HG02759 (cell line): ENCODE measurements around the gene ANKRD11.
"Not testable (repeated sequence)": the region's sequence is repeated elsewhere in the genome, so short reads cannot be mapped to it uniquely, and the experiment has no call there.

Source experiments
- ATAC-seq: cut with Tn5 transposase; IDR thresholded peaks from one replicate; pipeline ENCODE4 v1.9.1; 2021; ENCODE audit warnings: mild to moderate bottlenecking, moderate library complexity; ENCODE audit not compliant: unreplicated experiment

The ANKRD11 gene

GRCh38 chr16:89388536-89388935, 101.8 kb downstream of the ANKRD11 start:
- ATAC-seq: no peak

- no peak for ATAC-seq
Measured at GRCh38 chr16:89386306-89387185, 103.8 kb downstream of the ANKRD11 start.

GRCh38 chr16:89385712-89386111, 104.6 kb downstream of the ANKRD11 start:
- ATAC-seq: no peak

GRCh38 chr16:89384282-89384681, 106.1 kb downstream of the ANKRD11 start:
- ATAC-seq: no peak

GRCh38 chr16:89383095-89384003, 107.0 kb downstream of the ANKRD11 start:
- no peak for ATAC-seq

- ATAC-seq: not testable (repeated sequence)
Measured at GRCh38 chr16:89382555-89382954, 107.8 kb downstream of the ANKRD11 start.

- ATAC-seq: no peak
Measured at GRCh38 chr16:89381788-89382187, 108.6 kb downstream of the ANKRD11 start.

GRCh38 chr16:89380681-89381080, 109.7 kb downstream of the ANKRD11 start:
- ATAC-seq: no peak

DNA sequence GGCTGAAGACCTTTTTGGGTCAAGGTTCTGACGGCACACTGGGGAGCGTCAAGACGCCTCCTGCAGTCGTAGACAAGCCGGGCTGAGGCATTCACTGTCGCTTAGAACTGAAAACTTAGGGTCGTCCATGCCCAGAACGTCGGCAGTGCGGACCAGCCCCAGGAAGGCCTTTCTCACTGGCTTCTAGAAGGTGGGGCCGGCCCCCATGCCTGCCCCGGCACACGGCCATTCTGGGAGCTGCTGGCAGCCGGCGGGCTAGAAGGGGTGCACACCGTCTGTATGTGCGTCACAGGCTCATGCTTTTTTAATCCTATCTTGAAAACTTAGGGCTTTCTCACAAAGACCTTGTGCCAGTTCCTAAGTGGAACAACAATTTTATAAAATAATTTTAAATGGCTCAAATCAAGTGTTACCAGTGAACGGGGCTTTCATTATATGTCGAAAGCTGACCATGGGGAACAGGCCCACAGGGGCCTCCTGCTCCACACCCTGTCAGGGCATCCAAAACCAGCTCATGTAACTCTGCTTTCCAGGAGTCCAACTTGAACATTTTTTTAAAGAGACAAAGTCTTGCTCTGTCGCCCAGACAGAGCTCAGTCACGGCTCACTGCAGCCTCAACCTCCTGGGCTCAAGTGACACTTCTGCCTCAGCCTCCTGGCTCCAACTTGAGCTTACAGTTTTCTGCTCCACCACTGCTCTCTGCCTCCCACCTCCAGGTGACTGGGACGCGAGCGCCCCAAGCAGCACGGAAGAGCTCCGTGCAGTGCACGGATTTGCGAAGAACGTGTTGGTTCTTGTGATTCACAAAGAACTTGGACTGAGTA, 111.2 kb downstream of the ANKRD11 start:
- no peak for ATAC-seq

DNA sequence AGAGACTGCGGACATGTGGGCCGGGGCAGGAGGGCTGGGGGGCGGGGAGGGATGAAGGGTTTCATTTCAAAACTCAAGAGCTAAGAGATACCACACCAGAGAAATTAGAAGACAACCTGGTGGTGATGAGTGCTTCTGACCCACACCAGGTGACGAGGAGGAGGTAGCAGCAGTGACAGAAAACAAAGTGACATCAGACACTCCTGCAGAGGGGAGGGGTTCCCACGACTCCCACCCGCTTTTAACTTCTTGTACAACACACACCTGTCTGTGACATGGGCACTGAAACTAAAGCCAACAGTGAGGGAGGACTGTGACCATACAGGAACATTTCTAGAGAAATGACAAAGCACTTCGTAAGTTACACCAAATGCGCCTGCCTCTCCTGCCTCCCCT, 112.9 kb downstream of the ANKRD11 start:
- no peak for ATAC-seq

DNA sequence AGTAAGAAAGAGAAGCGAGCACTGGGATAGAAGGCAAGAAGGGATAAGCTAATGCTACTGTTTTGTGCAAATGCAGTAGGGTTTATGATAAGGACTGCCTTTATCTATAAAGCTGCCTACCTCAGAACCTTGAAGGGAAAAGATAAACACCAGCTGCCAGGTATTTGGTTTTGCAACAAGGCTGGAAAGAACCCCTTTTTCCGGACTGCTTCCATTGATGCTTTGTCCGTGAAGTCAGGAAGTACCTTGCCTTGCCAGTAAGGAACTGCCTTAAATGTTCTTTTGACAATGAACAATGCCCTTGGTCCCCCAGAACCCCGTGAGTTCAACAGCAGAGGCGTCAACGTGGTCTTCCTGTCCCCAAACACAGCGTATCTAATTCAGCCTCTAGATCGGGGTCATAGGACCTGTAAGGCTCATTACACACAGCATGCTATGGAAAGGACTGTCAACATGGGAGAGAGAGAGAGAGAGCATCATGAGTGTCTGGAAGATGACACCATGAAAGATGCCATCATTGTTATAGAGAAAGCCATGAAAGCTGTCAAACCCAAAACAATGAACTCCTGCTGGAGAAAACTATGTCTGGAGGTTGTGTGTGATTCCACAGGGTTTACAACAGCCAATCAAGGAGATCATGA, 113.4 kb downstream of the ANKRD11 start:
- ATAC-seq: no peak

- no peak for ATAC-seq
Measured at GRCh38 chr16:89375686-89376085, 114.7 kb downstream of the ANKRD11 start.

- ATAC-seq: no peak
Measured at GRCh38 chr16:89375021-89375420, 115.3 kb downstream of the ANKRD11 start.

GRCh38 chr16:89374393-89374960, 115.9 kb downstream of the ANKRD11 start:
- no peak for ATAC-seq

DNA sequence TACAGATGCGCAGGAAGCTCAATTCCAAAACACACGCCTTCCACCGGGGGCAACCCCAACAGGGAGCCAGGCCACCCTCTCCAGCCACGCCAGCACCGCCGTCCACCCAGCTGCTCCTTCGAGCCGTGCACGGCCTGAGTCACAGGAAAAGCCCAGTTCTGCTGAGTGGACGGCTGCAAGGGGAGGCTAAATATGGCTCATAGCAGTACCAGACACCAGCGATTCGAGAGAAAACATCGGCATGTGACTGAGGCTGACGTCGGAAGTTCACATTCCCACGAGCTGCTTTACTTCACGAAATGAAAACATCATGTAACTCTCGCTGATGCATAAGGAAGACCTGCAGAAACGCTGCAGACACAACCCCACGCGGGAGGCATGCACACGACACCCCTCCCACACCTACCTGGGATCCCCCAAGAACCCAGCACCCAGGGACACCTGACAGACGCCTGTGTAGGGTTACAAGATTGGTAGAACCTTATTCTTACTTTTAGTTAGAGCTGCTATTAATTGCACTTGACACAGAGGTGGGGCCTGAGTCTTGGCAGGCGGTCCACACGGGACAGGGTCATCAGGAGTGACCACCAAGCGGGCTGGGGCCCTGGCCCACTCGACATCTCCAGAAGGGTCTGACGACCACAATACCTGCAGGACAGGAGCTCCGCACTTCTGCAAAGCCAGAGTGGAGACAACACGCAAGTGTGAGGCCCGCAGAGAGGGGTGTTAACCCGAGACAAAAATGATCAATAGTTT, 116.8 kb downstream of the ANKRD11 start:
- no peak for ATAC-seq

DNA sequence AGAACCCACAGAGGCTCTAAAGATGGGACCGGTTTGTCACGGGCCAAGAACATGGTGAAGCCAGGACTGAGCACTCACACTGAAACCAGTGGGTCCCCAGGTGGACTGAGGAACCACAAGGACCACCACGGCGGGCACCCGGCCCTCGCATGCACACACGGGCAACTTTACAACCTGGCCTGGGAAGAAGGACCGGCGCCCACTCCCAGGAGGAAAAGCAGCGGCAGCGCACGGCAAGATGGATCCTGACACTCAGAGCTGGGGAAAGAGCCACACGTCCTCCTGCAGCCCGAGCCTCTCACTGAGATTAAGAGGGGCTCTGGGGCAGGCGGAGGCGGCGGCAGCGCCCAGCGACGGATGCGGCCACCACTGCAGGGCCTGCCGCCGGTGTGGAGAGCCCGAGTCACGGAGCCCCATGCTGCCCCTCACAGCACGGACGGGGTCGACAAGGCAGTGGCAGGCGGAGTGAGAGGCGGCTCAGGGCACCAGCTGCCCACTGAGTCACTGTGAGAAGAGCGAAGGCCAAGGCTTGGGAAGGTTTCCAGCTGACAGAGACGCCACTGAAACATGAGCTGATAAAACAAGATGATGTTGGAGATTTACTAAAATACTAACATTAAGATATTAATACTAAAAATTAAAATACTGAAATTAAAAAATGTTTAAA, 118.3 kb downstream of the ANKRD11 start:
- no peak for ATAC-seq

GRCh38 chr16:89371386-89371785, 119.0 kb downstream of the ANKRD11 start:
- ATAC-seq: no peak

DNA sequence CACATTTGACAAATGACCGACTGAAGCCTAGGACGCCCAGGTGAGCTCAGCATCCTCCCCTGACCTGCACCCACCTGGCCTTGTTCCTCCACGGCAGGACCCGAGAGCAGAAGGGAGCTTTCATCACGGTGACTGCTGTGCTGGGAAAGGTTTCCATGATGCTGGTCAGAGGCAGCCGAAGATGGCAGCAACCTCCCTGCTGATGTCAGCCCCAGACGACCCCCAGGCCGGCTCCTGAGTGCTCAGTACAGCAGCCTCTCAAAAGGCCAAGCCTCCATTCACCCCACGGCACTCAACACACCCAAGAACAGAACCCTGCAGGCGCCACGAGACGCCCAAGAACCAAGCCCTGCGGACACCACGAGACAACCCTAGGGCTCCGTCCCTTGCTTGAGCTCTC, 119.8 kb downstream of the ANKRD11 start:
- no peak for ATAC-seq

DNA sequence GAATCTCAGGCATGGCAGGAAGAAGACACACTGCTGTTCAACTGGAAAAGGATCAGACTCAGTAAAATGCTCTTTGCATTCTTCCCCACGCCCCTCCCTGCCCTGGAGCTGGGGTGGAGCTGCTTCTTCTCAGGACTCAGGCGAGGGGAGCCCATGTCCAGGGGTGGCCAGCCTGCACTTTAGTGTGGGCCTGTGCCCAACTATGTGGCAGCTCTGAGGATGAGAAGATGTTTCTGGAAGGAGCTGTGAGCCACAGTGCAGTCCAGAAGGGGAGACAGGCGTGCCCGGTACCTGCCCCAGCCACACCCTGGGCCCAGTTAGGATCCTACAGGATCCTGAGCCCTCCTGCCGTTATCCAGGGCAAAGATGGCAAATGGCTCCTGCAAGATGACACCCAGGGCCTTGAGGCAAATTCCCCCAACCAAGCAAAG, 120.3 kb downstream of the ANKRD11 start:
- no peak for ATAC-seq
